ENCODE results near the gene ZDHHC11B.
"Not testable (repeated sequence)": the region's sequence is repeated elsewhere in the genome, so short reads cannot be mapped to it uniquely, and the experiment has no call there.

- TF ChIP-seq CTCF, EP300, POLR2A (IDR thresholded peaks at IDR 0.05): not testable (repeated sequence)
Observed at GRCh38 chr5:774304-774703, 10.2 kb downstream of the ZDHHC11B start.

Data from tibial nerve (tissue), 4 donors.